Activated T-helper 2 cell treated with anti-CD3 and anti-CD28 coated beads, Interferon-gamma antibody, Interleukin-2, Interleukin-4, amounts not matched to agents 10 μg/mL and 5 μg/mL and 100 μg/mL, durations not matched to agents 14 hours and 24 hours and 36 hours (primary cell): ENCODE measurements around the gene AGPAT3. TPM values are rescaled to one million over a fixed set of nuclear protein-coding genes. Genes with fewer than 3 reads are reported as not detected.

Experiments
- DNase-seq: peaks from one replicate; pipeline ENCODE4 v3.0.0; 2021; ENCODE audit warnings: low spot score
- H3K27ac Mint-ChIP-seq: one replicate; pipeline ENCODE4 v1.8.0; 2021; ENCODE audit warnings: mixed read lengths
- H3K27me3 Mint-ChIP-seq: one replicate; pipeline ENCODE4 v1.8.0; 2021; ENCODE audit warnings: low read depth, mixed read lengths
- H3K36me3 Mint-ChIP-seq: one replicate; pipeline ENCODE4 v1.8.0; 2021; ENCODE audit warnings: low read depth, mixed read lengths
- H3K4me1 Mint-ChIP-seq: one replicate; pipeline ENCODE4 v1.8.0; 2021; ENCODE audit warnings: low read depth, mixed read lengths
- H3K4me3 Mint-ChIP-seq: one replicate; pipeline ENCODE4 v1.8.0; 2021; ENCODE audit warnings: low read depth, mild to moderate bottlenecking, moderate library complexity, mixed read lengths
- H3K9me3 Mint-ChIP-seq: one replicate; pipeline ENCODE4 v1.8.0; 2021; ENCODE audit warnings: mixed read lengths
- intact Hi-C: fragments of 100-400 bp; cut with micrococcal nuclease; formaldehyde crosslinking; loops from one replicate; pipeline ENCODE4 v1.15.1; 2023
- total RNA-seq: library from RNA; stranded (reverse); gene quantifications from 2 replicates; pipeline ENCODE4 v1.2.3, GENCODE V29; 2022

The AGPAT3 gene
- total RNA-seq, 1 donor from 2014 or later, result 126 TPM

DNA sequence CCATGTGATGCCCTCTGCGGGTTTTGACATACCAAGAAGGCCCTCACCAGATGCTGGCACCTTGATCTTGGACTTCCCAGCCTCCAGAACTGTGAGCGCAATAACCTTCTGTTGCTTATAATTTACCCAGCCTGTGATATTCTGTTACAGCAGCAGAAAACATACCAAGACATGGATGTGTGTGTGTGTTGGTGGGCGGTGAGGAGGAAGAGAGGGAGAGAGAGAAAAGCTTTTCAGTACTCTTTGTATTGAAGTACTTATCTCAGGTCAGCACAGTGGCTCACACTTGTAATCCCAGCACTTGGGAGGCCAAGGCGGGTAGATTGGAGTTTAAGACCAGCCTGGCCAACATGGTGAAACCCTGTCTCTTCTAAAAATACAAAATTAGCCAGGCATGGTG is 170.2 kb downstream of the AGPAT3 start:
- no peak overlapping the region for H3K4me3 Mint-ChIP-seq
- H3K27me3 Mint-ChIP-seq, result no peaks in the 10 kb centered on the region
- H3K36me3 Mint-ChIP-seq, result peaks cover 73% of the 10 kb centered on the region
- no peak overlapping the region for H3K27ac Mint-ChIP-seq
- no peak for DNase-seq
- H3K9me3 Mint-ChIP-seq, result no peaks in the 10 kb centered on the region
- H3K4me1 Mint-ChIP-seq, result peaks cover 7% of the 10 kb centered on the region
- intact Hi-C loops, result no loop called here

Other genes starting within 250 kb of the AGPAT3 start
- 0.97 and 1.1 TPM in 2 replicates for gene HSF2BP, start 205.7 kb upstream of the AGPAT3 start, total RNA-seq
- 63.5 and 66.2 TPM in 2 replicates for gene RRP1B, start 205.7 kb upstream of the AGPAT3 start, total RNA-seq
- gene PDXK, start 146.1 kb upstream of the AGPAT3 start, total RNA-seq, result 124 and 136 TPM in 2 replicates
- gene CSTB, start 88.9 kb upstream of the AGPAT3 start, total RNA-seq, result 55.8 TPM in 2 replicates
- gene RRP1, start 75.6 kb upstream of the AGPAT3 start, total RNA-seq, result 67.1 and 71.7 TPM in 2 replicates
- 67.3 and 69.9 TPM in 2 replicates for gene TRAPPC10, start 147.1 kb downstream of the AGPAT3 start, total RNA-seq
- gene PWP2, start 242.2 kb downstream of the AGPAT3 start, total RNA-seq, result 11.0 and 13.7 TPM in 2 replicates